Mesothelial cell of epicardium (in vitro differentiated cells): Measurements from ENCODE around the gene CST3. TPM values are rescaled to one million over a fixed set of nuclear protein-coding genes. Genes with fewer than 3 reads are reported as not detected.

Experiments used
- DNase-seq, 2 experiments: peaks; one replicate each; pipeline ENCODE4 v3.0.0; 2021; ENCODE audit warnings: low spot score in 2 of 2; ENCODE audit not compliant: unreplicated experiment in 2 of 2
- H3K27ac Mint-ChIP-seq: 2 replicates; pipeline ENCODE4 v1.8.0; 2021; ENCODE audit warnings: mixed read lengths
- H3K27me3 Mint-ChIP-seq: 2 replicates; pipeline ENCODE4 v1.8.0; 2021; ENCODE audit warnings: low read depth, mixed read lengths
- H3K36me3 Mint-ChIP-seq: 2 replicates; pipeline ENCODE4 v1.8.0; 2021; ENCODE audit warnings: mixed read lengths
- H3K4me1 Mint-ChIP-seq: 2 replicates; pipeline ENCODE4 v1.8.0; 2021; ENCODE audit warnings: mixed read lengths
- H3K4me3 Mint-ChIP-seq: 2 replicates; pipeline ENCODE4 v1.8.0; 2021; ENCODE audit warnings: mild to moderate bottlenecking, moderate library complexity, mixed read lengths
- H3K9me3 Mint-ChIP-seq: 2 replicates; pipeline ENCODE4 v1.8.0; 2021; ENCODE audit warnings: mixed read lengths
- CTCF ChIP-seq: fragments of 200-600 bp; sonication (generic); IDR thresholded peaks from one replicate; pipeline ENCODE4 v1.5.0; 2021; ENCODE audit warnings: antibody characterized with exemption; ENCODE audit not compliant: unreplicated experiment
- total RNA-seq: library from RNA; stranded (reverse); gene quantifications from 3 replicates; pipeline ENCODE4 v1.2.1, GENCODE V29; 2021

The CST3 gene
- total RNA-seq, 1 donor from 2014 or later: 138 TPM

GRCh38 chr20:23655491-23656211, 17.9 kb upstream of the CST3 start:
- no peaks in the 10 kb centered on the region for H3K4me1 Mint-ChIP-seq
- DNase-seq: no peak
- H3K4me3 Mint-ChIP-seq: no peak overlapping the region
- H3K27ac Mint-ChIP-seq: no peak overlapping the region
- TF ChIP-seq CTCF: no peak
- H3K9me3 Mint-ChIP-seq: no peaks in the 10 kb centered on the region
- H3K27me3 Mint-ChIP-seq: no peaks in the 10 kb centered on the region
- H3K36me3 Mint-ChIP-seq: no peaks in the 10 kb centered on the region

- no peak for TF ChIP-seq CTCF
- no peak overlapping the region for H3K27ac Mint-ChIP-seq
- DNase-seq: no peak
- H3K9me3 Mint-ChIP-seq: no peaks in the 10 kb centered on the region
- H3K4me3 Mint-ChIP-seq: no peak overlapping the region
- no peaks in the 10 kb centered on the region for H3K27me3 Mint-ChIP-seq
- no peaks in the 10 kb centered on the region for H3K4me1 Mint-ChIP-seq
- no peaks in the 10 kb centered on the region for H3K36me3 Mint-ChIP-seq
Observed at GRCh38 chr20:23654717-23655116, 17.0 kb upstream of the CST3 start.

- Mint-ChIP-seq H3K4me3 (no peak overlapping the region), H3K27me3 (no peaks in the 10 kb centered on the region), H3K27ac (no peak overlapping the region), H3K36me3 (no peaks in the 10 kb centered on the region), H3K4me1 (no peaks in the 10 kb centered on the region), H3K9me3 (peaks cover 3% of the 10 kb centered on the region)
- DNase-seq: no peak
- TF ChIP-seq CTCF: no peak
Observed at GRCh38 chr20:23654000-23654399, 16.2 kb upstream of the CST3 start.

- Mint-ChIP-seq H3K4me1 (no peaks in the 10 kb centered on the region), H3K27me3 (no peaks in the 10 kb centered on the region), H3K9me3 (peaks cover 6% of the 10 kb centered on the region), H3K4me3 (no peak overlapping the region), H3K36me3 (no peaks in the 10 kb centered on the region), H3K27ac (no peak overlapping the region)
- DNase-seq: no peak
- TF ChIP-seq CTCF: no peak
Observed at GRCh38 chr20:23653400-23653938, 15.7 kb upstream of the CST3 start.

GRCh38 chr20:23652926-23653325, 15.2 kb upstream of the CST3 start:
- no peak for DNase-seq
- Mint-ChIP-seq H3K9me3 (peaks cover 6% of the 10 kb centered on the region), H3K27ac (no peak overlapping the region), H3K27me3 (no peaks in the 10 kb centered on the region), H3K4me3 (no peak overlapping the region), H3K4me1 (no peaks in the 10 kb centered on the region), H3K36me3 (no peaks in the 10 kb centered on the region)
- TF ChIP-seq CTCF: no peak

GRCh38 chr20:23652371-23652770, 14.6 kb upstream of the CST3 start:
- no peaks in the 10 kb centered on the region for H3K27me3 Mint-ChIP-seq
- H3K4me3 Mint-ChIP-seq: no peak overlapping the region
- no peaks in the 10 kb centered on the region for H3K36me3 Mint-ChIP-seq
- no peak for TF ChIP-seq CTCF
- H3K27ac Mint-ChIP-seq: no peak overlapping the region
- no peak for DNase-seq
- H3K9me3 Mint-ChIP-seq: peaks cover 6% of the 10 kb centered on the region
- no peaks in the 10 kb centered on the region for H3K4me1 Mint-ChIP-seq
